Activated CD8-positive, alpha-beta memory T cell treated with anti-CD3 and anti-CD28 coated beads for 24 hours (primary cell): ENCODE results near the gene MAD2L2.

Experiments used
- DNase-seq: peaks from one replicate; pipeline ENCODE4 v3.0.0-alpha.2; 2020

Gene MAD2L2

GRCh38 chr1:11681071-11681771 is at the start of gene MAD2L2:
TSS of gene MAD2L2 (minus strand) at chr1:11681148. CDS start at chr1:11680601, 547 bp downstream.
- DNase-seq, result peak; percentile 96

- DNase-seq, result peak; percentile 64
Observed at GRCh38 chr1:11730429-11730891, 49.5 kb upstream of the MAD2L2 start.

GRCh38 chr1:11729498-11730428 is 48.8 kb upstream of the MAD2L2 start:
- DNase-seq, result no peak

GRCh38 chr1:11729155-11729497 is 48.2 kb upstream of the MAD2L2 start:
- DNase-seq, result no peak

- DNase-seq, result no peak
Observed at GRCh38 chr1:11728126-11728806, 47.3 kb upstream of the MAD2L2 start.

GRCh38 chr1:11727119-11727518 is 46.2 kb upstream of the MAD2L2 start:
- DNase-seq, result no peak

GRCh38 chr1:11725616-11726015 is 44.7 kb upstream of the MAD2L2 start:
- DNase-seq, result no peak

- DNase-seq, result no peak
Observed at GRCh38 chr1:11722538-11722937, 41.6 kb upstream of the MAD2L2 start.

- DNase-seq, result no peak
Observed at GRCh38 chr1:11721311-11721710, 40.4 kb upstream of the MAD2L2 start.

- DNase-seq, result no peak
Observed at GRCh38 chr1:11720525-11720924, 39.6 kb upstream of the MAD2L2 start.

- DNase-seq, result no peak
Observed at GRCh38 chr1:11720033-11720376, 39.1 kb upstream of the MAD2L2 start.

- DNase-seq, result peak; percentile 95
Observed at GRCh38 chr1:11719313-11720032, 38.5 kb upstream of the MAD2L2 start.

- no peak for DNase-seq
Observed at GRCh38 chr1:11714831-11715575, 34.1 kb upstream of the MAD2L2 start.

- no peak for DNase-seq
Observed at GRCh38 chr1:11713095-11713494, 32.1 kb upstream of the MAD2L2 start.

GRCh38 chr1:11712285-11712684 is 31.3 kb upstream of the MAD2L2 start:
- DNase-seq, result no peak

GRCh38 chr1:11711490-11711889 is 30.5 kb upstream of the MAD2L2 start:
- DNase-seq, result no peak

GRCh38 chr1:11708554-11709350 is 27.8 kb upstream of the MAD2L2 start:
- DNase-seq, result no peak

- no peak for DNase-seq
Observed at GRCh38 chr1:11707621-11708276, 26.8 kb upstream of the MAD2L2 start.

GRCh38 chr1:11706292-11706691 is 25.3 kb upstream of the MAD2L2 start:
- DNase-seq, result no peak

GRCh38 chr1:11705596-11705995 is 24.6 kb upstream of the MAD2L2 start:
- no peak for DNase-seq
